ENCODE results near the gene CFAP100.

The CFAP100 gene

DNA sequence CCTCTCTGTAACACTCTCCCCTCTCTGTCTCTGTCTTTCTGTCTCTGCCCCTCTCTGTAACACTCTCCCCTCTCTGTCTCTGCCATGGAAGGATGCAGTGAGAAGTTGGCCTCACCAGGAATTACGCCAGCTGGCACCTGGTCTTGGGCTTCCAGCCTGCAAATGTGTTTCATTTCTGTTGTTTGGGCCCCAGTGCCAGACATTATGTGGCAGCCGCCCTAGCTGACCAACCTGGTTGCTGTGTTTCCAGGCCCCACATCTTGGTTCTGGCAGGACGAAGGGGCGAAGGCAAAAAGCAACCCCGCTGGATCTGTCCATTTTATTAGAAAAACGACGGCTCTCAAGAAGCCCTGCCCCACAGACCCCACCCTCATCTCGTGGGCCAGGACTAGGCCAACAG lies 86.2 kb downstream of the CFAP100 start:
- DNase-seq (ENCODE audit: low spot score) = no peak

GRCh38 chr3:126481808-126482502 lies 87.2 kb downstream of the CFAP100 start:
- DNase-seq (ENCODE audit: low spot score) = no peak

DNA sequence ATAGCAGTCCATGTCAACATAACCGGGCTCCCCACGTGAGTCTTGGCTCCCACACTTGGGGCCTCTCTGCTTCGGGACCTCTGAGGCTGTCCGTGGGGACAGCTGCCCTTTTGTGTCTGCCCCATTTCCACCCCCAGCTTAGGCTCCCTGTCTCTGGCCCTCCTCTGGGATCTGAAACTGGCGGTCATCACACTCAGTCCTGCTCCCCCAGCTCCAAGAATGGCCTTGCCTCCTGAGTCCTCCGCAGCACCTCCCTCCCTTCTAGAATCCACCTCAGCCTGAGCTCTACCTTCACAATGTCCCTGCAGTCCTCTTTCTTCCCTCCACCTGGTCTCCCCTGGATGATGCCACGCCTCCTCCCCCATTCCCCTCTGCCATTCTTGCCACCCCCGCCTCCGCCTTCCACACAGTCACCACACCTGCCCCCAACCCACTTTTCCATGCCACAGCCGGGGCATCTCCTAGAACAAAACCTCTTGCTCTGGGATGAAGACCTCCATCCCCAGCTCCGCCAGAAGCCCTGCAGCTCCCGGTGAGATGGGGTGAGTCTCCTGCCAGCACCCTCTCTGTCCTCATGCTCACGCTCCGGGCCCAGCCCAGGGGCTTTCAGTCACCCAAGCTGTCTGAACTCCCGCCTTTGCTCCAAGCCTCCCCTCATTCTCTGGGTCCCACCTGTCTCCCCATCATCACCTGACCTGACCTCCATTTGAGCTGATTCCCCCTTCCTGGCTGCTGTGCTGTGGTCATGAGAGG lies 88.0 kb downstream of the CFAP100 start:
- no peak for DNase-seq (ENCODE audit: low spot score)

DNA sequence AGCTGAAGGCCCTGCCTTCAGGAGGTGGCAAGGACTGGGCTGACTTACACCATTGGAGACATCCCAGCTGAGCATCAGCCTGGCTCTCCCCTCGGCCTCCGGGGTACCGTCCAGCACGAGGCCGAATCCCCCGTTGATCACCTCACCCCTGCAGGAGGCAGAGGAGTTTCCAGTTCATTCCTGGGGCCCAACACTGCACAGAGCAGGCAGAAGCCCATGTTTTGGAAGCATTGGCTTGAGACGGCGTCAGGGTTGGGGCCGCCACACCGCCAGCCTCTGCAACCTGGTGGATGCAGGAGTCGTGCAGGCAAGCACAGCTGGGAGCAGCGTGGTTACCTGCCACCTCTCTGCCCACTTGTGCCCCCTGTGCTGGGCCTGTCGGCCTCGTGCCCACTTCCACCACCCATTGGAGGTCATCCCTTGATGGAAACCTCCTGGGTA lies 88.6 kb downstream of the CFAP100 start:
- DNase-seq (ENCODE audit: low spot score) = no peak

- no peak for DNase-seq (ENCODE audit: low spot score)
These were observed 89.4 kb downstream of the CFAP100 start for GRCh38 chr3:126484148-126484547.

GRCh38 chr3:126484662-126485061 lies 90.0 kb downstream of the CFAP100 start:
- DNase-seq (ENCODE audit: low spot score) = no peak

DNA sequence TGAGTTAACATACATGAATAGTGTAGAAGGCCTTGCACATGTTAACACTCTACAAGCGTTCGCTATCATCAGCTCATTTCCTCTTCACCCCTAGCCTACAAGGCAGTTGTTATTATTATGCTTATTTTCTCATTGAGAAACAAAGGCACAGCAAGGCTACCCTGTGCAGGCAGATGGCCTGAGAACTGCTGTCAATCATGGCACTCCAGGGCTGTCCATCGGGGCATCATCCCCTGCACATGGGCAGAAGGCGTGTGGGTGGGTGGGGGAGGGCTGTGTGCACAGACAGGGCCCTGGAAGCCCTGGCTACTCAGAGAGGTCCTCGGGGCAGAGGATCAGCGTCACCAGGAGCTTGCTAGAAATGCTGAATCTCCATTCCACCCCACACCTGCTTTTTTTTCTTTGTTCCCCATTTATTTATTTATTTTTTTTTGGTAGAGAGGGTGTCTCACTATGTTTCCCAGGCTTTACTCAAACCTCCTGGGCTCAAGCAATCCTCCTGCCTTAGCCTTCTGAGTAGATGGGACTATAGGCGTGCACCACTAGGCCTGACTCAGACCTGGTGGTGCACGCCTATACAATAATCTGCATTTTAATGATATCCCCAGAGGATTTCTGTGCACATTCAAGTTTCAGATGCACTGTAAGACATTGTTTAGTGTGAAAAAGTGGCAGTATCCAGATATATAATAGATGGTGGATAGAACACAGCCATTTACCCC lies 90.6 kb downstream of the CFAP100 start:
- no peak for DNase-seq (ENCODE audit: low spot score)

DNA sequence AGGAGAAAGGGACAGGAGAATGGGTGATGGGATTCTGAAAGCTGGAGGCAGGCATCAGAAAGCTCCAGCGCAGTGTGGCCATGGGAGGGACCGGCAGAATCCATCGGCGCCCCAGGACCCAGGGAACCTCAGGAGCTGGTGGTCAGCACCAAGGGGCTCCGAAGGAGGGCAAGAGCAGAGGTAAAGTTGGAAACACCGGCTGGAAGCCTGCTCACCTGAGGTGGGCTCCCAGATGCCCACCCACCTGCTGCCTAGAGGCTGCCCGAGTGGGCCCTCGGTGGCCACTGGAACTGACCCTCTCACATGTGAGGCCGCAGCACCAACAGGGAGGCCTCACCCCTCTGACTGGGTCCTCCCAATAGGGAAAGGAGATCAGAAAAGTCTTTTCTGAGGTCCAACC lies 91.2 kb downstream of the CFAP100 start:
- DNase-seq (ENCODE audit: low spot score) = no peak

All from hematopoietic multipotent progenitor cell treated with erythropoietin and hydrocortisone succinate and interleukin-3 and kit ligand, for 17 days (in vitro differentiated cells).